LNCaP clone FGC (cell line): Measurements from ENCODE around the gene SLC44A2.

Experiments used
- DNase-seq: peaks from one replicate; pipeline ENCODE4 v3.0.0-alpha.2; 2011; ENCODE audit warnings: low read depth
- H3K4me3 ChIP-seq: 2 replicates; pipeline ENCODE4 v1.5.1; 2011; ENCODE audit warnings: mild to moderate bottlenecking, low read depth, low read length, control low read depth
- TF ChIP-seq, protein P1 (sequence below): IDR thresholded peaks from 2 replicates; pipeline ENCODE4 v1.5.1; 2012; ENCODE audit warnings: mild to moderate bottlenecking; ENCODE audit not compliant: control insufficient read depth, insufficient read depth; ENCODE audit errors: extremely low read depth

Gene SLC44A2

DNA sequence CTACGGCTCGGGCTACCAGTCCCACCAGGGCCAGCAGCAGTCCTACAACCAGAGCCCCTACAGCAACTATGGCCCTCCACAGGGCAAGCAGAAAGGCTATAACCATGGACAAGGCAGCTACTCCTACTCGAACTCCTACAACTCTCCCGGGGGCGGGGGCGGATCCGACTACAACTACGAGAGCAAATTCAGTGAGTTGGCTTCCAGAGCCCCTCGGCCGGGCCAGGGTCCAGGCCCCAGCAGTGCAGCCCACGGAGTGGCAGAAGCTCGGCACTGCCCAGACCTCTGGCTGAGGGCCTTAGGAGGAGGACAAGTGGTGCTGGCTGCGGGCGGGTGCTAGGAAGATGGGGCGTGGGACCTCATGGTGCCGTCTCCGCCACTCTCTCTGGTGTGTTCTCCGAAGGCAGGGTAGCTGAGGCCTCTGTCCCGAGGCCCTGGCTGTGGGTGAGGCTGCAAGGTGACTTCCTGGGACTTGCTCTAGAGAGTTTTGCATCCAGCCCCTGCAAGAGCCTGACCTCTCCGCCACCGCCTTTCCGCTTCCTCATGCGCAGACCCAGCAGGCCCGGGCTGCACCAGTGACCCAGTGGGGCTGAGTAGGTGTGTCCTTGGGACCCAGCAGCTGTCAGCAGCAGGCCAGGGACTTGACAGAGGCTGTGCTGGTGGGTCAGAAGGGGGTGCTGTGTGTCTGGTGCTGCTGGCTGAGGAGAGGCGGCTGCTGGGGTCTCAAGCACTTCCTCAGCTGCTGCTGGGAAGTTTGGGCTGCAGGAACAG, 62.4 kb downstream of the SLC44A2 start:
- no peak overlapping the region for H3K4me3 ChIP-seq
- TF ChIP-seq, protein P1, sequence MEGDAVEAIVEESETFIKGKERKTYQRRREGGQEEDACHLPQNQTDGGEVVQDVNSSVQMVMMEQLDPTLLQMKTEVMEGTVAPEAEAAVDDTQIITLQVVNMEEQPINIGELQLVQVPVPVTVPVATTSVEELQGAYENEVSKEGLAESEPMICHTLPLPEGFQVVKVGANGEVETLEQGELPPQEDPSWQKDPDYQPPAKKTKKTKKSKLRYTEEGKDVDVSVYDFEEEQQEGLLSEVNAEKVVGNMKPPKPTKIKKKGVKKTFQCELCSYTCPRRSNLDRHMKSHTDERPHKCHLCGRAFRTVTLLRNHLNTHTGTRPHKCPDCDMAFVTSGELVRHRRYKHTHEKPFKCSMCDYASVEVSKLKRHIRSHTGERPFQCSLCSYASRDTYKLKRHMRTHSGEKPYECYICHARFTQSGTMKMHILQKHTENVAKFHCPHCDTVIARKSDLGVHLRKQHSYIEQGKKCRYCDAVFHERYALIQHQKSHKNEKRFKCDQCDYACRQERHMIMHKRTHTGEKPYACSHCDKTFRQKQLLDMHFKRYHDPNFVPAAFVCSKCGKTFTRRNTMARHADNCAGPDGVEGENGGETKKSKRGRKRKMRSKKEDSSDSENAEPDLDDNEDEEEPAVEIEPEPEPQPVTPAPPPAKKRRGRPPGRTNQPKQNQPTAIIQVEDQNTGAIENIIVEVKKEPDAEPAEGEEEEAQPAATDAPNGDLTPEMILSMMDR: no peak
- DNase-seq: no peak

DNA sequence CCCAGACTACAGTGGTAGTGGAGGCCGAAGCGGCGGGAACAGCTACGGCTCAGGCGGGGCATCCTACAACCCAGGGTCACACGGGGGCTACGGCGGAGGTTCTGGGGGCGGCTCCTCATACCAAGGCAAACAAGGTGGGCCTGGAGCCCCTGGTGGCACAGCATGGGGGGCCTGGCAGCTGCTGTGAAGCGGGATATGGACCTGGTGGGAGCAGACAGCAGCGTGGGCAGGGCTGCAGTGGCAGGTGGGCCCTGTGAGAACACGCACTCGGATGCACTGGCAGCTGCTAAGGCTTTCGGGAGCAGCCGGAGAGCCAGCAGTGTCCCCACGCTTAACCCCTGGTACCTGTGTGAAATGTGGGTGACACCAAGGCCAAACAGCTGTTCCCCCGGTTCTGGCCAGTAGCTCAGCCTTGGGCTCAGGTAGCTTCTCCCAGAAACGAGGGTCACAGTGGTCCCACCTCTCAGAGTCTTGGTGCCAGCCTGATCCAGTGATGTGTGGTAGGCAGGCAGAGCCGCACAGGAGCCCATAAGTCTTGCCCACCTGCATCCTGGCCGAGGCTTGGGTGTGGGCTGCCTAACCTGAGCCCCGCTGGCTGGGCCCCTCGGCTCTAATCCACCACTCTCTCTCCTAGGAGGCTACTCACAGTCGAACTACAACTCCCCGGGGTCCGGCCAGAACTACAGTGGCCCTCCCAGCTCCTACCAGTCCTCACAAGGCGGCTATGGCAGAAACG, 63.4 kb downstream of the SLC44A2 start:
- no peak overlapping the region for H3K4me3 ChIP-seq
- DNase-seq: no peak
- TF ChIP-seq, protein P1: no peak

DNA sequence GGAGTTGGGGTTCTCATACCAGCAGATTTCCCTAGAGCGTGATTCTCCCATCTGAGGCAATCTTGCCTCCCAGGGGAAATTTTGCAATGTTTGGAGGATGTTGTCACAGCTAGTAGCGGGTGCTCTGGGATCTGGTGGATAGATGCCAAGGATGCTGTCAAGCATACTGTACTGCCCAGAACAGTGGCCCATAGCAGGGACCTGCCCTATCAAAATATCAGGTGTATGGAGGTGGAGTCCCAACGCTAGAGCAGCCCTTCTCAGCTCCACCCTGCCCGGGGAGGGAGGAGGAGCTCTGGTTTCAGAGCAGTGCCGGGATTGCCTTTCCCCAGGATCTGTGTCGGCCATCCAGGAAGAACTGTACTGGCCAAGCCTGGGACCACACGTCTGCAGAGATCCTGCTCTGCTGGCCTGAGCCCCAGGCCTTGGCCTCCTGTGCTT, 65.0 kb downstream of the SLC44A2 start:
- H3K4me3 ChIP-seq: no peak overlapping the region
- TF ChIP-seq, protein P1: no peak
- no peak for DNase-seq

DNA sequence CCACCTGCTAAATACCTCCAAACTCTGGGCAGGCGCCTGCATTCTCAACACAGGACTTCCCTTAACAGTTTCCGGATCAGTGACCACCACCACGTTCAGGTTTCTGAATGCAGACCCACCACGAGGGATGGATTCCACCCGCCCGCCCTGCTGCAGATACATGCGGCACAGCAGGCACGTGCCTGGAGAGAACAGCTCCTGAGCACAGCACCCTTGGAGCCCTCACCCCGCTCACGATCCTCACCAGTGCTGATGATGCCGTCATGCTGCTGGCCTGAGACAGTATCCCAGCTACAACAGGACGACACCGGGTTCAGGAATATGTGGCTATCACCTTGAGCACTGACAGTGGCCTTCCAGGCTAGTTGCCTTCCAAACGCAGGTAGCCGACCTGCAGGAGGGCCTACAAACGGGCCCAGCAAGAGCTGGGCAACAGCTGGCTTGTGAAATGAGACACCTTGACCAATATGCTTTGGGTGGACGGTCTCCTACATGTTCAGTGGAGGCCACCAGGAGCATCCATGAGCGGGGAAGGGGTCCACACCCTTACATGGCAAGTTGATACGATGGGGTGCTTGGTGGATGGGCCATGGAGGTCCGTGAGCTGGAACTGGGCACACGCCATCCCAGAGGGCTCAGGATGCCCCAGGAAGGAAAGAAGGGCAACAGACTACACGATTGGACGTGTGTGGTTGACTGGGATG, 66.0 kb downstream of the SLC44A2 start:
- no peak for DNase-seq
- TF ChIP-seq, protein P1: no peak
- no peak overlapping the region for H3K4me3 ChIP-seq

DNA sequence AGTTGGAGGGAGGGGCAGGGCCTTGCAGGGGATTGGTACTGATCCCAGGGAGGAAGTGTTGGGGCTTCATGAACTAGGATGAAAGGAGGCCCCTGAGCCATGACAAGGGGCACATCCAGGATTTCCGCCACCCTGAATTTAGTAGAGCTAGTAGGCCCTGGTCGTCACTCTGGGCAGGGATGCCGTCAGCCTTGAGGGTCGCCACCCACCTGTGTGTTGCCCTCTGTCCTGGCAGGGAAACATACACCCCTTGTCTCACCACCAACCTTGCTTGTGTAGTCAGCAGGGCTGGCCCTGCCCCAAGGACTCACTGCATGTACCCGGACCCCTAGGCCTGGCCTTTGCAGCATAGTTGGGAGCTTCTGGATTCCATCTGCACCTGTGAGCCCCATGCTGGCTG, 66.5 kb downstream of the SLC44A2 start:
- H3K4me3 ChIP-seq: no peak overlapping the region
- TF ChIP-seq, protein P1: no peak
- no peak for DNase-seq

DNA sequence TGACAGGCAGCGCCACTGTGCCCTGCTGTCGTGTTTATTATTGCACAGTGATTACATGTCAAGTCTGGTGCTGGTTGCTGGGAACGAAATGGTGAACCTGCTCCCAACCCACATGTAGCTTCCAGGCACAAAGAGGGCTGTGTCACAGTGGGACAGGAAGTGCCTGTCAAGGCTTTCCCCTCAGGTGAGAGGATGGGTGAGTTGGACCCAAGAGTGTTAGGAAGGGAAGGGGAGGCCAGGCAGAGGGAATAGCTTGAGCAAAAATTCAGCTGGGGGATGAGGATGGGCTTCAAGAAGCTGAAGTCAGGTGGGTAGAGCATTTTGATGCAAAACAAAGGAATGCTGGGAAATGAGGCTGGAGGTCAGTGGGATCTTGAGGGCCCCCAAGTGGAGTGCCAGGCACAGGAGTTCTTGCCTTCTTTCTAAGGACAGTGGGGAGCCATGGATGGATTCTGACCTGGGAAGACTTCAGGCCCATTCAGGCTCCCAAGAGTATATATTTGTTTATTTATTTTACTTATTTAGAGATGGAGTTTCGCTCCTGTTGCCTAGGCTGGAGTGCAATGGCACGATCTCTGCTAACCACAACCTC, 67.4 kb downstream of the SLC44A2 start:
- TF ChIP-seq, protein P1: no peak
- DNase-seq: no peak
- H3K4me3 ChIP-seq: no peak overlapping the region
